NCI-H1105 (cell line): ENCODE measurements around the gene NBEAL2.

Source experiments
- DNase-seq: peaks from one replicate; lab custom pipeline; 2025; lab: John Stamatoyannopoulos, UW

The NBEAL2 gene

DNA sequence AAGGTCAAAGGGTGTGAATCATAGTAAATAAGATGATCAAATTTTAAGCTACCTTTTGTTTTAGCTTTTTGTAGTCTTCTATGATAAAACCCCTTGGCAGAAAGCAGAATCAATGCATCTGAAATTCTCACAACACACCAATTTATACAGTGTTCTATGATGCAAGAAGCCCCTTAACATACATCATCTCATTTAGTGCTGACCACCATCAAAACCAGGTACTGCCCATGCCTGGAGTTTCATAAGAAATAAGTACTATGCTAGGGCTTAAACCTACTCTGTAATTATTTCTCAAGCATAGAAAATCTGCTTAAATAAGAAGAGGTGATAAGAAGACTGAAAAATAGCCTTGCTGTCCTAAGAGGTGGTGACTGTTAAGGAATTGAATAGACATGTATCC, 67.6 kb downstream of the NBEAL2 start:
- no peak for DNase-seq

- no peak for DNase-seq
Measured at GRCh38 chr3:47047673-47048072, 68.2 kb downstream of the NBEAL2 start.

DNA sequence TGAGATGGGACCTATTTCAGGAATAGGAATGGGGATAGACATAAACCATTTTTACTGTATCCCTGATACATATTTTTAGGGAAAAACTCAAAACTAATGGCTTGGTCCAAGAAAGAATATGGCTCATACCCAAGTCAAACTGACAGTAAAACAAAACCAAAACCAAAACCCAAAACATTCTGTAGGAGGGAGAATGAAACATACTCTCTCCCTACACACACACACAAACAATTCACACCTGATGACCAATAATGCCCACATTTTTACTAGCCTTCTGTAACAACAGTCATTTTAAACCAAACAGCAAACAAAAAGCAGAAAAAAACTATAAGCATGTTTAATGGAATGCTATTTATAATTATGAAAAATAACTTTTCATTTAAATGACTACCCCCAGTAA, 74.9 kb downstream of the NBEAL2 start:
- no peak for DNase-seq

DNA sequence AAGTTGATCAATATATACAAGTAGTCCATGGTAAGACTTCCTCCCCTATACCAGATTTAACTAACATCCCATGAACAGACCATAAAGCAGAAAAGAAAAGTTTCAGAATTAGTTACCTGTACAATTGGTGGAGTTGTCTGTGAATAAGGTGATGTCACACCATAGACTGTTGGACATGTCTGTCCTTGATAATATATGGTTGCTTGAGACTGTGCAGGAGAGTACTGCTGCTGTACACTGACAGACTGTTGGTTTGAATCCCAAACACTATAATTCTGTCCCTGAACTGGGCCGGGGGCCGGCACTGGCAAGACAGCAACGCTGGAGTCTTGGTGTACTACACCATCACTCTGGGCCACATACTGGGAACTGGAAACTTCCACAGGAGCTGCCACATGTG, 77.2 kb downstream of the NBEAL2 start:
- no peak for DNase-seq

- no peak for DNase-seq
Measured at GRCh38 chr3:47057212-47057671, 77.8 kb downstream of the NBEAL2 start.
